Measurements from ENCODE around the gene TSKS. TPM values are rescaled to one million over a fixed set of nuclear protein-coding genes. Genes with fewer than 3 reads are reported as not detected.
A peak's percentile ranks its signal among the peaks of the same experiment; 100 is the strongest.

Gene TSKS
- total and polyA plus RNA-seq, 4 donors: 0.10 to 0.50 (median 0.41) TPM

GRCh38 chr19:49767967-49768581 is 5.0 kb upstream of the TSKS start:
- Histone ChIP-seq H3K27me3 (ENCODE audit: control insufficient read depth, insufficient read depth, low read length) (no peaks in the 10 kb centered on the region), H3K36me3 (ENCODE audit: control insufficient read depth, insufficient read depth, low read length) (peaks cover 16% of the 10 kb centered on the region), H3K27ac (ENCODE audit: low read depth, low read length) (no peak overlapping the region), H3K9me3 (ENCODE audit: control insufficient read depth, insufficient read depth, low read length) (no peaks in the 10 kb centered on the region), H3K4me3 (ENCODE audit: low read depth, low read length) (peak overlapping the region; percentile 92), H3K4me1 (ENCODE audit: control insufficient read depth, insufficient read depth, low read length) (peaks cover 23% of the 10 kb centered on the region)
- DNase-seq (ENCODE audit: low read depth in 4 of 6, low spot score in 6 of 6): no peak
- WGBS (ENCODE audit: insufficient coverage): 52% methylated on average over 12 of the region's 12 CpGs

- Histone ChIP-seq H3K4me3 (ENCODE audit: low read depth, low read length) (peak overlapping the region; percentile 92), H3K27me3 (ENCODE audit: control insufficient read depth, insufficient read depth, low read length) (no peaks in the 10 kb centered on the region), H3K9me3 (ENCODE audit: control insufficient read depth, insufficient read depth, low read length) (no peaks in the 10 kb centered on the region), H3K36me3 (ENCODE audit: control insufficient read depth, insufficient read depth, low read length) (peaks cover 10% of the 10 kb centered on the region), H3K27ac (ENCODE audit: low read depth, low read length) (peak overlapping the region; percentile 85), H3K4me1 (ENCODE audit: control insufficient read depth, insufficient read depth, low read length) (peaks cover 23% of the 10 kb centered on the region)
- under 1% methylated on average over 9 of the region's 9 CpGs for WGBS (ENCODE audit: insufficient coverage)
- DNase-seq (ENCODE audit: low read depth in 4 of 6, low spot score in 6 of 6): no peak
Measured at GRCh38 chr19:49767381-49767780, 4.3 kb upstream of the TSKS start.

GRCh38 chr19:49766930-49767299 is 3.8 kb upstream of the TSKS start, which contains the start of gene AP2A1:
Gene AP2A1, plus strand, starts transcription at chr19:49767001. Its CDS starts 133 bp downstream, at chr19:49767134.
- H3K36me3 ChIP-seq (ENCODE audit: control insufficient read depth, insufficient read depth, low read length): peaks cover 6% of the 10 kb centered on the region
- no peaks in the 10 kb centered on the region for H3K27me3 ChIP-seq (ENCODE audit: control insufficient read depth, insufficient read depth, low read length)
- peak within 1 kb of the TSS; percentile 98 for H3K27ac ChIP-seq (ENCODE audit: low read depth, low read length)
- H3K9me3 ChIP-seq (ENCODE audit: control insufficient read depth, insufficient read depth, low read length): no peaks in the 10 kb centered on the region
- WGBS (ENCODE audit: insufficient coverage): under 1% methylated on average over 35 of the region's 38 CpGs
- DNase-seq (ENCODE audit: low read depth in 4 of 6, low spot score in 6 of 6): no peak
- peaks cover 23% of the 10 kb centered on the region for H3K4me1 ChIP-seq (ENCODE audit: control insufficient read depth, insufficient read depth, low read length)
- peak within 1 kb of the TSS; percentile 92 for H3K4me3 ChIP-seq (ENCODE audit: low read depth, low read length)

GRCh38 chr19:49766007-49766929 is 3.2 kb upstream of the TSKS start:
- Histone ChIP-seq H3K4me1 (ENCODE audit: control insufficient read depth, insufficient read depth, low read length) (peaks cover 26% of the 10 kb centered on the region), H3K9me3 (ENCODE audit: control insufficient read depth, insufficient read depth, low read length) (no peaks in the 10 kb centered on the region), H3K36me3 (ENCODE audit: control insufficient read depth, insufficient read depth, low read length) (peaks cover 6% of the 10 kb centered on the region), H3K27me3 (ENCODE audit: control insufficient read depth, insufficient read depth, low read length) (no peaks in the 10 kb centered on the region), H3K4me3 (ENCODE audit: low read depth, low read length) (peak overlapping the region; percentile 52), H3K27ac (ENCODE audit: low read depth, low read length) (peak overlapping the region; percentile 98)
- WGBS (ENCODE audit: insufficient coverage): under 1% methylated on average over 43 of the region's 53 CpGs
- DNase-seq (ENCODE audit: low read depth in 4 of 6, low spot score in 6 of 6): peak; percentile 98 to 100 (median 100)

- Histone ChIP-seq H3K27me3 (ENCODE audit: control insufficient read depth, insufficient read depth, low read length) (no peaks in the 10 kb centered on the region), H3K4me1 (ENCODE audit: control insufficient read depth, insufficient read depth, low read length) (peaks cover 26% of the 10 kb centered on the region), H3K27ac (ENCODE audit: low read depth, low read length) (no peak overlapping the region), H3K9me3 (ENCODE audit: control insufficient read depth, insufficient read depth, low read length) (no peaks in the 10 kb centered on the region), H3K4me3 (ENCODE audit: low read depth, low read length) (no peak overlapping the region), H3K36me3 (ENCODE audit: control insufficient read depth, insufficient read depth, low read length) (peaks cover 2% of the 10 kb centered on the region)
- no peak for DNase-seq (ENCODE audit: low read depth in 4 of 6, low spot score in 6 of 6)
- WGBS (ENCODE audit: insufficient coverage): 78% methylated on average over 4 of the region's 8 CpGs
Measured at GRCh38 chr19:49764341-49764740, 1.2 kb upstream of the TSKS start.

GRCh38 chr19:49761625-49762311 is 1.3 kb downstream of the TSKS start:
- H3K4me3 ChIP-seq (ENCODE audit: low read depth, low read length): no peak overlapping the region
- H3K36me3 ChIP-seq (ENCODE audit: control insufficient read depth, insufficient read depth, low read length): no peaks in the 10 kb centered on the region
- H3K27me3 ChIP-seq (ENCODE audit: control insufficient read depth, insufficient read depth, low read length): peaks cover 2% of the 10 kb centered on the region
- DNase-seq (ENCODE audit: low read depth in 4 of 6, low spot score in 6 of 6): peak in 1 of 6 donors; percentile 18
- WGBS (ENCODE audit: insufficient coverage): 76% methylated on average over 12 of the region's 16 CpGs
- H3K9me3 ChIP-seq (ENCODE audit: control insufficient read depth, insufficient read depth, low read length): no peaks in the 10 kb centered on the region
- H3K4me1 ChIP-seq (ENCODE audit: control insufficient read depth, insufficient read depth, low read length): peaks cover 16% of the 10 kb centered on the region
- peak overlapping the region; percentile 57 for H3K27ac ChIP-seq (ENCODE audit: low read depth, low read length)

- peak overlapping the region; percentile 57 for H3K27ac ChIP-seq (ENCODE audit: low read depth, low read length)
- H3K4me1 ChIP-seq (ENCODE audit: control insufficient read depth, insufficient read depth, low read length): peaks cover 16% of the 10 kb centered on the region
- H3K27me3 ChIP-seq (ENCODE audit: control insufficient read depth, insufficient read depth, low read length): peaks cover 2% of the 10 kb centered on the region
- no peaks in the 10 kb centered on the region for H3K36me3 ChIP-seq (ENCODE audit: control insufficient read depth, insufficient read depth, low read length)
- H3K4me3 ChIP-seq (ENCODE audit: low read depth, low read length): no peak overlapping the region
- DNase-seq (ENCODE audit: low read depth in 4 of 6, low spot score in 6 of 6): no peak
- WGBS (ENCODE audit: insufficient coverage): 67% methylated on average over 1 of the region's 1 CpG
- no peaks in the 10 kb centered on the region for H3K9me3 ChIP-seq (ENCODE audit: control insufficient read depth, insufficient read depth, low read length)
Measured at GRCh38 chr19:49761249-49761624, 1.9 kb downstream of the TSKS start.

- H3K36me3 ChIP-seq (ENCODE audit: control insufficient read depth, insufficient read depth, low read length): no peaks in the 10 kb centered on the region
- H3K9me3 ChIP-seq (ENCODE audit: control insufficient read depth, insufficient read depth, low read length): no peaks in the 10 kb centered on the region
- H3K4me1 ChIP-seq (ENCODE audit: control insufficient read depth, insufficient read depth, low read length): peaks cover 8% of the 10 kb centered on the region
- WGBS (ENCODE audit: insufficient coverage): 48% methylated on average over 4 of the region's 7 CpGs
- H3K27me3 ChIP-seq (ENCODE audit: control insufficient read depth, insufficient read depth, low read length): peaks cover 2% of the 10 kb centered on the region
- no peak overlapping the region for H3K27ac ChIP-seq (ENCODE audit: low read depth, low read length)
- H3K4me3 ChIP-seq (ENCODE audit: low read depth, low read length): no peak overlapping the region
- no peak for DNase-seq (ENCODE audit: low read depth in 4 of 6, low spot score in 6 of 6)
Measured at GRCh38 chr19:49758292-49758691, 4.8 kb downstream of the TSKS start.

- Histone ChIP-seq H3K4me1 (ENCODE audit: control insufficient read depth, insufficient read depth, low read length) (peaks cover 5% of the 10 kb centered on the region), H3K27me3 (ENCODE audit: control insufficient read depth, insufficient read depth, low read length) (peaks cover 2% of the 10 kb centered on the region), H3K27ac (ENCODE audit: low read depth, low read length) (no peak overlapping the region), H3K9me3 (ENCODE audit: control insufficient read depth, insufficient read depth, low read length) (no peaks in the 10 kb centered on the region), H3K36me3 (ENCODE audit: control insufficient read depth, insufficient read depth, low read length) (no peaks in the 10 kb centered on the region), H3K4me3 (ENCODE audit: low read depth, low read length) (no peak overlapping the region)
- WGBS (ENCODE audit: insufficient coverage): no CpG with 5 or more reads among the region's 3 CpGs
- DNase-seq (ENCODE audit: low read depth in 4 of 6, low spot score in 6 of 6): no peak
Measured at GRCh38 chr19:49755956-49756355, 7.2 kb downstream of the TSKS start.

Measured in spinal cord (tissue), 10 donors.